Skeletal muscle satellite cell (primary cell): Measurements from ENCODE around the gene YARS2.

Source experiments
- H3K27me3 ChIP-seq: 2 replicates; pipeline ENCODE4 v1.7.0; 2013; ENCODE audit warnings: low read length; ENCODE audit not compliant: control insufficient read depth, insufficient read depth
- H3K36me3 ChIP-seq: 2 replicates; pipeline ENCODE4 v1.7.0; 2013; ENCODE audit warnings: mild to moderate bottlenecking, control low read depth, low read length; ENCODE audit not compliant: insufficient read depth
- H3K4me1 ChIP-seq: 2 replicates; pipeline ENCODE4 v1.7.0; 2013; ENCODE audit warnings: low read length; ENCODE audit not compliant: control insufficient read depth, insufficient read depth
- H3K4me2 ChIP-seq: 2 replicates; pipeline ENCODE4 v1.7.0; 2013; ENCODE audit warnings: mild to moderate bottlenecking, low read length
- H3K4me3 ChIP-seq: 2 replicates; pipeline ENCODE4 v1.7.0; 2013; ENCODE audit warnings: low read length
- H3K9ac ChIP-seq: 2 replicates; pipeline ENCODE4 v1.7.0; 2013; ENCODE audit warnings: mild to moderate bottlenecking, low read depth, low read length, moderate library complexity
- H3K9me3 ChIP-seq: replicated peaks from 2 replicates; pipeline ENCODE4 v1.7.0; 2013; ENCODE audit warnings: mild to moderate bottlenecking, control low read depth, low read length

YARS2 gene

GRCh38 chr12:32777159-32777558 lies 21.5 kb upstream of the YARS2 start:
- no peak overlapping the region for H3K9ac ChIP-seq
- H3K27me3 ChIP-seq = peaks cover 10% of the 10 kb centered on the region
- no peak overlapping the region for H3K4me3 ChIP-seq
- H3K9me3 ChIP-seq = no peaks in the 10 kb centered on the region
- no peaks in the 10 kb centered on the region for H3K36me3 ChIP-seq
- no peak overlapping the region for H3K4me2 ChIP-seq
- H3K4me1 ChIP-seq = no peaks in the 10 kb centered on the region

GRCh38 chr12:32776258-32776657 lies 20.6 kb upstream of the YARS2 start:
- Histone ChIP-seq H3K4me1 (no peaks in the 10 kb centered on the region), H3K9ac (no peak overlapping the region), H3K9me3 (no peaks in the 10 kb centered on the region), H3K27me3 (peaks cover 10% of the 10 kb centered on the region), H3K4me2 (no peak overlapping the region), H3K4me3 (no peak overlapping the region), H3K36me3 (no peaks in the 10 kb centered on the region)

GRCh38 chr12:32773691-32774090 lies 18.0 kb upstream of the YARS2 start:
- Histone ChIP-seq H3K27me3 (peaks cover 14% of the 10 kb centered on the region), H3K4me2 (no peak overlapping the region), H3K36me3 (no peaks in the 10 kb centered on the region), H3K4me3 (no peak overlapping the region), H3K4me1 (no peaks in the 10 kb centered on the region), H3K9me3 (no peaks in the 10 kb centered on the region), H3K9ac (no peak overlapping the region)

GRCh38 chr12:32770141-32770540 lies 14.4 kb upstream of the YARS2 start:
- Histone ChIP-seq H3K4me3 (no peak overlapping the region), H3K9ac (no peak overlapping the region), H3K9me3 (no peaks in the 10 kb centered on the region), H3K4me1 (no peaks in the 10 kb centered on the region), H3K36me3 (no peaks in the 10 kb centered on the region), H3K27me3 (peaks cover 22% of the 10 kb centered on the region), H3K4me2 (no peak overlapping the region)

- H3K36me3 ChIP-seq = no peaks in the 10 kb centered on the region
- peaks cover 22% of the 10 kb centered on the region for H3K27me3 ChIP-seq
- H3K9me3 ChIP-seq = no peaks in the 10 kb centered on the region
- H3K4me1 ChIP-seq = no peaks in the 10 kb centered on the region
- H3K4me2 ChIP-seq = no peak overlapping the region
- H3K9ac ChIP-seq = no peak overlapping the region
- no peak overlapping the region for H3K4me3 ChIP-seq
Observed at GRCh38 chr12:32768518-32768917, 12.8 kb upstream of the YARS2 start.

GRCh38 chr12:32765906-32766305 lies 10.2 kb upstream of the YARS2 start:
- Histone ChIP-seq H3K9me3 (no peaks in the 10 kb centered on the region), H3K4me2 (no peak overlapping the region), H3K4me1 (no peaks in the 10 kb centered on the region), H3K9ac (no peak overlapping the region), H3K4me3 (no peak overlapping the region), H3K36me3 (no peaks in the 10 kb centered on the region), H3K27me3 (peaks cover 32% of the 10 kb centered on the region)

- H3K9ac ChIP-seq = no peak overlapping the region
- no peak overlapping the region for H3K4me2 ChIP-seq
- no peaks in the 10 kb centered on the region for H3K9me3 ChIP-seq
- no peaks in the 10 kb centered on the region for H3K4me1 ChIP-seq
- H3K27me3 ChIP-seq = peaks cover 10% of the 10 kb centered on the region
- H3K36me3 ChIP-seq = no peaks in the 10 kb centered on the region
- H3K4me3 ChIP-seq = no peak overlapping the region
Observed at GRCh38 chr12:32761716-32762115, 6.0 kb upstream of the YARS2 start.

- no peaks in the 10 kb centered on the region for H3K9me3 ChIP-seq
- no peak overlapping the region for H3K4me2 ChIP-seq
- H3K36me3 ChIP-seq = peaks cover 10% of the 10 kb centered on the region
- no peak overlapping the region for H3K4me3 ChIP-seq
- H3K9ac ChIP-seq = no peak overlapping the region
- H3K27me3 ChIP-seq = peaks cover 9% of the 10 kb centered on the region
- peaks cover 9% of the 10 kb centered on the region for H3K4me1 ChIP-seq
Observed at GRCh38 chr12:32757157-32757556, 1.5 kb upstream of the YARS2 start.

GRCh38 chr12:32756476-32757066 lies 874 bp upstream of the YARS2 start:
- Histone ChIP-seq H3K4me3 (no peak overlapping the region), H3K4me1 (peaks cover 9% of the 10 kb centered on the region), H3K4me2 (peak overlapping the region; percentile 98), H3K27me3 (peaks cover 4% of the 10 kb centered on the region), H3K36me3 (peaks cover 16% of the 10 kb centered on the region), H3K9ac (no peak overlapping the region), H3K9me3 (no peaks in the 10 kb centered on the region)

GRCh38 chr12:32755051-32755653 lies 545 bp downstream of the YARS2 start:
- Histone ChIP-seq H3K4me1 (peaks cover 9% of the 10 kb centered on the region), H3K4me2 (peak overlapping the region; percentile 98), H3K36me3 (peaks cover 27% of the 10 kb centered on the region), H3K9me3 (no peaks in the 10 kb centered on the region), H3K4me3 (peak overlapping the region; percentile 93), H3K27me3 (no peaks in the 10 kb centered on the region), H3K9ac (peak overlapping the region; percentile 99)

- H3K27me3 ChIP-seq = no peaks in the 10 kb centered on the region
- peak overlapping the region; percentile 98 for H3K4me2 ChIP-seq
- H3K4me3 ChIP-seq = peak overlapping the region; percentile 93
- peaks cover 9% of the 10 kb centered on the region for H3K4me1 ChIP-seq
- H3K36me3 ChIP-seq = peaks cover 34% of the 10 kb centered on the region
- no peaks in the 10 kb centered on the region for H3K9me3 ChIP-seq
- peak overlapping the region; percentile 99 for H3K9ac ChIP-seq
Observed at GRCh38 chr12:32754111-32754510, 1.6 kb downstream of the YARS2 start.

- Histone ChIP-seq H3K27me3 (no peaks in the 10 kb centered on the region), H3K4me3 (peak overlapping the region; percentile 93), H3K9ac (no peak overlapping the region), H3K4me1 (peaks cover 9% of the 10 kb centered on the region), H3K4me2 (peak overlapping the region; percentile 98), H3K36me3 (peaks cover 39% of the 10 kb centered on the region), H3K9me3 (no peaks in the 10 kb centered on the region)
Observed at GRCh38 chr12:32753605-32754004, 2.1 kb downstream of the YARS2 start.
